ENCODE data around the gene APBA2.
"Not testable (repeated sequence)": the region's sequence is repeated elsewhere in the genome, so short reads cannot be mapped to it uniquely, and the experiment has no call there.

- not testable (repeated sequence) for TF ChIP-seq CTCF, POLR2AphosphoS5 (IDR thresholded peaks at IDR 0.05)
Measured at GRCh38 chr15:28848521-28848920, 37.3 kb upstream of the APBA2 start, which contains the start of gene GOLGA6L7.

Measured in stomach (tissue), 4 donors.